Amniotic epithelial cell (primary cell): ENCODE results near the gene UNC119B.

ENCODE experiments used
- DNase-seq: peaks from one replicate; pipeline ENCODE4 v3.0.0-alpha.2; 2010; ENCODE audit warnings: low read depth

Gene UNC119B

DNA sequence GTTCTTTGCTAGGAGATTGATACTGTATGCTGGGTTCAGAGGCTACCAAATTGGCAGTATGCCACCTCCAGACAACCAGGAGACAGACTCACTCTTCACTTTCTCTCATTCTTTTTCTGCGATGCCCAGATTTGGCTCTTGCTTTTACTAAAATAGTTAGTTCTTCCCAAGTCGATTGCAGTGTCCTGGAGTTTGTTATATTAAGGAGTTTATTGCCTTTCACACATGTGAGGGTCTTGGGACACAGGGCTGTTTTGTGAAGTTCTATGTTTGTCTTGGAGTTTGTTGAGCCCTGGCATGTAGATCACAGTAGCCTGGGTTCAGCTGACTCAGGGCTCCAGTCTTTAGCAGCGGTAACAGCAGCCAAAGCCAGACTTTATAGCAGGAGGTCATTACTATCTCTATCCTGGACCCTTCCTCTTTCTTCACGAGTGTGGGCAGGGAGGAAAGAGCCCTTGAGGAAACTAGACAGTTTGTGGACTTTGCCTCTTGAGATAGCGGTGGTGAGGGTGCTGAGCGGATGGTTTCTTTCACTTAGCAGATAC lies 21.7 kb upstream of the UNC119B start:
- peak; percentile 47 for DNase-seq

DNA sequence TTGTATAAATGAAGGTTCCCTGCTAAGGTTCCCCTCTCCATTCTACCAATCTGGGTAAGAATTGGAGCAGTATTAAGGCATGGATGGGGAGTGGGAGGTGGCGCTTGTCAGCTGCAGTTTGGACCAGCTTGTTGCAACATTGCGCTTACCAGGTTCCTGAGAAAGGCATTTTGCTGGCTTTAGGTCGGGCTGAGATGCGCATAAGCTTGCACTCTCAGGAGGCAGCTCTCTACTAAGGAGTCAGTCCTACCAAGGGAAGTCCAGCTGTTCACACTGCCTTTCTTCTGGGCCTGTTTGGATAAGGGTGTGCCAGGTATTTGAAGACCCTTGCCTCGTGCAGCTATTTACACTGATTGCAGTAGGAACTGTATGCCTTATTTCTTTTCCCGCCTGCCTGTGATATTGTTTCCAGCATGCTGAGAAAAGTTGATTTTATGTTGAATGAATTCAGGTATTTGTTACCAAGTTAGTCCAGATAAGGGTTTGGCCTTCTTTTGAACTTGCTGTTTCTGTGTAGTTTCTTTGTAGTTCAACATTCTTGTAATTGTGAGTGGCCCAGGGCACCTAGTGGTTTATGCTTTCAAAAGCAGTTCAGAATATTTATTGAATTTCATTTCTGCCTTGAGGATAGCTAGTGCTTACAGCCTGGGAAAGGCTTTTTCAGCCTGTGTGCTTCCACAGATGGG lies 20.7 kb upstream of the UNC119B start:
- peak; percentile 27 for DNase-seq

DNA sequence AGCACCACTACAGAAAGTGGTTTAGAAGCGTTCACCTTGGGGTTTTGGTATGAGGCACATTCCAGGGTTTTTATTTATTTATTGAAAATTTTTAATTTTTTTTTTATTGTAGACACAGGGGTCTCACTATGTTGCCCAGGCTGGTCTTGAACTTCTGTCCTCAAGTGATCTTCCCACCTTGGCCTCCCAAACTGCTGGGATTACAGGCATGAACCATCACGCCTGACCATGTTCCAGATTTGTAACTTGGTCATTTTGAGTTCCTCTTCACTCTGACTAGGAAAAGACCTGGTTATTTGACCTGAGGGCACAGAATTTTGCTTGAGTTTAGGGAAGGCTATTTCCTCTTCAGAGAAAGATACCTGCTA lies 20.2 kb upstream of the UNC119B start:
- no peak for DNase-seq

DNA sequence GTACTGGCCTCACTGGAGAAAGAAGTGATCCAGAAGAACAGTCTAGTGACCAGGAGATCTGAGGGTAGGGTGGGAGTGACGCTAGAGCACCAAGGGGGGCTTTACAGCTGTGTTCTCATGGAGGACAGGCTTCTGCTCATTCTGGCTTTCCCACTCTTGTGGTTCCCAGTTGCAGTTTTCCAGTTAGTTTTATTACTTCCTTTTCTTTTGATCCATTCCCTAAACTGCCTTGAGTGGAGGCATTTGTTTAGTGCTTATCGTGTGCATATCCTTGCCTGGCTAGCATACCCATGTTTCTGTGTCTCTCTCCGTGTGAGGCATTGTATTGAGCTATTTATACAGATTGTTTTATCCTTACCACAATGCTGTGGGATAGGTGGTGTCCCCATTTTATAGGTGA lies 19.3 kb upstream of the UNC119B start:
- DNase-seq, result no peak

DNA sequence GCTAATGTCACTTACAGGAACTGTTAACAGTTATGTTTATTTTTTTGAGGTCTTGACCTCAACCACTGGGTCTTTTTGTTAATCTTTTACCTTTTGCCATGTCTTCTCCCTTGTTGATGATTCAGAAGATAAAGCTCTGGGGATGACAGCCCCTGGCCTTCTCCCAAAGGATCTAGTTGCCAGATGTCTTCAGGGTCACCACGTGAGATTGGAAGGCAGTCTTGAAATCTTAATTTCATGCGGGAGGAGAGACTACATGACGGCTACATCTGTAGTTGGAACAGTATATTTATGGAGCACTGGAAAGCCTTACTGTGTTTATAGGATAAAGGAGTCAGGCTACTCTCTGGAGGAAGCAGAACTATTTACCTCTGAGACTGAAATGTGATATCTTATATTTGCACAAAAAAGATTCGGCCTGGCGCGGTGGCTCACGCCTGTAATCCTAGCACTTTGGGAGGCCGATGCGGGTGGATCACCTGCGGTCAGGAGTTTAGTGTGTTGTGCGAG lies 17.7 kb upstream of the UNC119B start:
- DNase-seq, result peak; percentile 80

DNA sequence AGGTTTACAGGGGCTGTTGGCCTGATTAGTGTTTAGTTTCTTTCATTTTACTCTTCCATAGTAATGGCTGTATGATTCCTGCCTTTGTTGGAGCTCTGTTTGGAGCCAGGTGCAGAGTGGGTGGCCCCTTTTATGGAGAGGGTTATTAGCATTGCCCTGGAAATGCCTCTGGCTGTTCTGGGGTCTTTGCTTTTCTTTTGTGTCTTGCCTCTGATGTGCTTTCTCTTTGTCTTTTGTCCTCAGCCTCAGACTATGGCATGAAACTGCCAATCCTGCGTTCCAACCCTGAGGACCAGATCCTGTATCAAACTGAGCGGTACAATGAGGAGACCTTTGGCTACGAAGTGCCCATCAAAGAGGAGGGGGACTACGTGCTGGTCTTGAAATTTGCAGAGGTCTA lies 16.4 kb upstream of the UNC119B start:
- no peak for DNase-seq

DNA sequence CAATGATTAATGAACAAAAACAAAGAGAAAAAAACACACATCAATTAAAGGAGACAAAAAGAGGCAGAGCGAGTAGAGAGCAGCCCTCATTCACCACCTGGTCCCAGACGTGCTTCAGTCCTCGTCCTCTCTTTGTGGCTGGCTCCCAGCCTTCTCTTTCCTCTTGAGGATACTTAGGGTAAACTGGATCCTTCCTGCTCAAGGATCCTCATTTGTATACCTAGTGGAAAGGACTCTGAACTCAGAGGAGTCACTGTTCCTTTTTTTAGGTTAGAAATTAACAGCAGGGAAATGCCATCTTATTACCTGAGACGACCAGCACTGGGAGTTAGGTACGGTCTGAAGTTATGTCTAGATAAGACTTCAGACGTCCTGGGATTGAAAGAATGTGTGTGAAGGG lies 13.6 kb upstream of the UNC119B start:
- DNase-seq, result no peak

DNA sequence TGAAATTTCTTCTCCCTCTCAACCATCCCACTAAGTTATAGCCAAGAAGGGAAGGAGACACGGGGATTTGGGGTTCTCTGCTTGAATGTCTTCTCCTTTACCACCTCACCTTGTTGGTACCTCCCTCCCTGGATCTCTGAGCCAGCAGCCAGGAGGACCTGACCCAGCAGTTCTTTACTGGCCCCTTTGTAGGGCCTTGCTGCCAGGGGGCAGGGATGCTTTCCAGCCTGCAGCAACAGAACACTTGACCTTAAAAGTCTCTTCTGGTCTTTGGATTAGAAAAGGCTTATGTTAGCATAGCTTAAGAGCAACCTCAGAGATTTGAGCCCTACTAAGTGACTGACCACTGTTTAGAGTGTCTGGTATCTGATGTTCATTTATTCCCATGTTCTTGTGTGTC lies 12.9 kb upstream of the UNC119B start:
- DNase-seq, result no peak

DNA sequence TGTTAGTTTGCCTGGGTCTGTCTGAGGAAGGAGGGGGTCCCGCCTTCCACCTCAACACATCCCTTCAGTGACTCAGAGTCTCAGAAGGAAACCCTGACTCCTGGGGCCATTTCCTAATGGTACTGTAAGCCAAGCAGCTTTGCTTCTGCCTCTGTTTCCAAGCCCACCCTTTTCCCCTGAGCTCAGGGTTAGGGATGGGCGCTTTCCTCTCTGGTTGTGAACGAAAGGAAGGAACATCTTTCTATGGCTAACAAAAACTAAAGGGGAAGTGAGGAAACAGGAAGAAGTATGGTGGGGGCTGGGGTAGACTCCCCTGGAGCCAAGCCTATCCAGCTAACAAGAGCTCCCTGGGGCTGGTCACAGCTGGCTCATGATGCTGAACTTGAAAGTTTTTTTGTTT lies 11.6 kb upstream of the UNC119B start:
- no peak for DNase-seq

DNA sequence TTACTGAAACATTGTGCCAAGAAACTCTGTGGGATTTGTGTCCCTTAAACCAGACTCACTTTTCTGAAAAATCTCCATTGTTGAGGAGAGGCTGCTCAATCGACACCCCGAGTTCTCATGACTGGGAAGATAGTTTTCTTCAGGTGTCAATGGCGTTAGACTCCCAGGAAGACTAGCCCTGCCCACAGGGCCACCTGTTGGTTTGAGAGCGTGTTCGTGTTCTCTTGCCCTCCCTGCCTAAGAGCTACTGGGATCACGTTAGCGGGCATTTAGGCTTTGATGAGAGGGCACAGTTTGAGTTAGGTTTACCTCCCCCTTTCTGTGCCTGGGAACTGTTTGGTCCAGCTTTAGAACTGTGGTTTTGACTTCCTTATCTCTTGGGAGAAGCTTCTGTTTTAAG lies 10.7 kb upstream of the UNC119B start:
- no peak for DNase-seq

DNA sequence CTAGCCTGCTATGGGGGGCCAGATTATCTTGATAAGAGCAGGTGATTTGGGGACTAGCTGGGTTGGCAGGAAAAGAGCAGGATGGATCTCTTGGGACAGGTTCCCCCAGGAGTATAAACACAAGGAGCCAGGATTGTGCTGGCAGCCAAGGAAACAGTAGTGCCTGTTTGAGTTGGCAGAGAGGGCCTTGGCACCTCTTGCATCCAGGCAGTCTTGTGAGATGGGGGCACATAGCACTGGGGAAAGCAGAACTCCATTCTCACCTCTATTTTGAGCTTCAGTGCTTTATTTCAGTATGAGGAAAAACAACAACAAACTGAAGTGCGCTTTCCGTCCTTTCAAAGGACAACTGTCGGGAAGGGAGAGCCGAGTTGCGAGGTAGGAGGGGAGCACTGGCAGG lies 9.4 kb upstream of the UNC119B start:
- no peak for DNase-seq

DNA sequence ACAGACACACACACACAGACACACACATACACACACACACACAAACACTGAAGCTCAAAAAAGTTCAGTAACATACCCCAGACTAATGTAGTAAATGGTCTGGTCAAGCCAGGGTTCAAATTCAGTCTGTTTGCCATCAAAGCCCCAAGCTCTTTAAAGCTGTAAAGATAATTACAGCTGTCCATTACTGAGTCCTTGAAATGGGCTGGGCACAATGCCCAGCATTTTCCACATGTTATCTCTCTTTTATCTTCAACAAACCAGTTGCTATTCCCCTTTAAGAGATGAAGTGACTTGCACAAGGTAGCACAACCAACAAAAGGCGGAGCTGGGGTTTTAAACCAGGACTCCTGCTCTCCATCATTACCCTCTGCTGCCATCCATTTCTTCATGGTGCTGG lies 7.6 kb upstream of the UNC119B start:
- peak; percentile 79 for DNase-seq

DNA sequence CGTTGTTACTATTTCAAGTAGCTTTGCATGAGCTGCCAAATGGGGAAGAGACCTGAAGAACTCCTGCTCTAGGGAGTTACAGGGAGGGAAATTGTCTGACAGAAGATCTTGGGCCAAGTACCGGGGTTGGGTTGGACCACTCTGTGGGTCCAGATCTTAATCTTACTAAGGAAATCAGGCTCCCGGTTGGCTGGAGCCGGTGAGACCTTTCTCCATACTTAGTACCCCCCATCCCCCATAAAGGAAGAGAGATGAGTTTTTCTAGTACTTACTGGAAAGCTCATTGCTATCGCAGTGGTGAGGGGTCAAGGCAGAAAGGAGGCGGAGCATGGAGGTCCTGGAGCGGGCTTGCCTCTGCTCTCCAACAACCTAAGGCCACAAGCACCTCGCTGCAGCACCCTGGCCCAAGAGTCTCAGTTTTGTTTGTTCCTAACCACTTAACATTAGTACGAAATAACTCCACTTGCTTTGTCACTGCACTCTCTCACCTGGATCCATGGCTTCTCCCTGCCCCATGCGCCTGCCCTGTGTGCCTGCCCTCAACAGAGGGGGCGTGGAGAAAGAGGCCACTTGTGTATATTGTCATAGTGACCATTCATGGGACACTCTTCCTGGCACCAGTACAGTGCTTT lies 6.8 kb upstream of the UNC119B start:
- no peak for DNase-seq

DNA sequence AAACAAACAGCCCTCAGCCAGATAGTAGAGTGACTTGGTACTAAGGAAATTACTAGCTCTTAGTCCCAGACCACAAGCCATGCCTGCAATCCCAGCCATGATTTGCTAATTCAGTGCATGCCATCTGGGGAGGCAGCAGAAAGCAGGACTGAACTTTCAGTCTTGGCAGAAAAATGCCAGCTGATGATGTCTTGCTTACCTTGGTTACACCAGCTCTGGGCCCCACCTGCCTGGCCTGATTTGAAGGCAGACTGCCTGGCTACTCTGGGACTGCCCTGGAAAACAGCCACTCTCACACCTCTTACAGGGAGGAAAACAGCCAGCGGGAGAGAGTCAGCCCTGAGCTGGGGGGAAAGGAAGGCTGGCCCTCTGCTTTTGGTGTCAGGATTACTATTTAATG lies 4.6 kb upstream of the UNC119B start:
- DNase-seq, result no peak

DNA sequence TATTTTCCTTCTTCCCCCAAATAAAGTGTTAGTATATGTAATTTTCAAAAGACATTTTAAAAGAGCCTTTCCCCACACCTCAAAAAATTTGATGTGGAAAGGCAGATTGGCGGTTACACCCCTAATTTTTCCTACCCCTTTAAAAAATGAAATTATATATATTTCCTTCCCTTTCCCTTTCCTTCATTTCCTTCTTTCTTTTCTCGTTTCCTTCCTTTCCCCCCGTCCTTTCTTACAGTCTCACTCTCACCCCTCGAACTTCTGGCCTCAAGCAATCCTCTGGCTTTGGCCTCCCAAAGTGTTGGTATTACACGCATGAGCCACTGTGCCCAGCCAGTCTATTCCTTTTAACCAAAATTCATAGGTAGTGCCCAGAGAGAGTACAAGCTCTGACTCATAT lies 4.2 kb upstream of the UNC119B start:
- no peak for DNase-seq

DNA sequence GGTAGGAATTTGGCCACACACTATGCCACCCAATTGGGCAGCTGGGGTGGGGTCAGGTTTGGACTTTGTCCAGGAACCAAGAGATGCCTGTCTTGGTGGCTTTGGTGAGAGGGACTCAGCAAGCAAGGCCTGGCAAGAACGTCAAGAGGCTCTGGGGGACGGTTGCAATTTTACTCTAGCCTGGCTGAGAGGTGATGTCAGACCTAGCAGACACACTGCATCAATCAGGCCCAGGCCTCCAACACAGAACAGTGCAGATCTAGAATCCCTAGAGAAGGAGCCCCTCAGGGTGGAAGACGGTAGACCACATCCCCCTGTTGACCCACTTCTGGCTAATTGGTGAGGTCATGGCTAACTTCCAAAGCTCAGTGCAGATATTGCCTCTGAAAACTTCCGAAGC lies 1.6 kb upstream of the UNC119B start:
- DNase-seq, result no peak

DNA sequence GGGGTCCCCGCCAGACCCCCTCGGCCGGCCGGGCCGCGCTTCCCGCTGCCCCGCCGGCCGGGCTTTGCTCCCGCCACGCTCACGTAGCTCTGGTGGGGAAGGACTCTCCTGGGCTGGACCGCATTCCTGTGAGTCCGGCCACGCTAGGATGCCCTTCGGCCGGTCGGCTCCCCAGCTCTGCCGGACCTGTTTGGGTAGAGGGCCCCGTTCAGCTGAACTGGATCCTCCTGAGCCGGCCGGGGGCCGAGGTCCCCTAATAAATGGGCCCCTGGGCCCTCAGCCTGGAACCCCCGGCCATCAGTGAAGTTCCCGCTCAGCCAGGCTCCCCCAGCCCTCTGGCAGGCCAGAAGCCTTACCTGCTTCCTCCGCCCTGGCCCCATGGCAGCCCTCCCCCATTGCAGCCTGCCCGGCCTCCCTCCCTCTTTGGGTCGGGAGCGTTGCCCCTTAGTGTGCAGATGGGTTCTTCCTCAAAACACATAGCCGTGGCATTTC lies 593 bp downstream of the UNC119B start:
- DNase-seq, result no peak

DNA sequence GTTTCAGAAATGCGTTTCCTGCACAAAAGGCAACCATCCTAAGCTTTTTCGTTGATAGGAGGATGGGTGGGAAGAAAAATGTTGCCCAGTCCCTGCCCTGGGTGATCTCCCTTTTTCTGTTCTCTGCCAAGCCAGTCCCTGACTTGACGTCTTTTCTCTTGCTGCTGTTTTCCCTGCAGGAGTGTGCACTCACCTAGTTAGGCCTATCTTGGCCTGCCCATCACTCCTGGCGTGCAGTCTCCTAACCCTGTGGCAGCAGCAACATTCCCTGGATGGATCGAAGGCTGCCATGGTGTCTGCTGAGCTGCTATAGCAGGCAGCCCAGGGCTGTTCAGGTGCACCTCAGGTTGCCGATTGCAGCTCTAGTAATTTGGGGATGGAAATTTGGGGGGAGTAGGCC lies 1.2 kb downstream of the UNC119B start:
- DNase-seq, result no peak

DNA sequence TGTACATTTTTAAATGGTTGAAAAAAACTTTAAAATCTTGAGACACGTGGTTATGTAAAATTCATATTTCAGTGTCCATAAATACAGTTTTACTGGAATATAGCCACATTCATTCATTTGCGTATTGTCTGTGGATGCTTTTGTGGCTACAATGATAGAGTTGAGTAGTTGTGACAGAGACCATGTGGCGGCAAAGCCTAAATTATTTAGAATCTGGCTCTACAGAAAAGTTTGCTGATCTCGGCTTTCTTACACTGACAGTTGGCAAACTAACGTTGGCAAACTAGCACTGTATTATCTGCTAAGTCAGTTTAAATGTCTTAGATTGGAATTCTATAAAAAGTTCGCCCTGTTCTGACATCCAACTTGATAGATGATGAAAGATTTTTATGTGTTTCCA lies 2.4 kb downstream of the UNC119B start:
- DNase-seq, result no peak

DNA sequence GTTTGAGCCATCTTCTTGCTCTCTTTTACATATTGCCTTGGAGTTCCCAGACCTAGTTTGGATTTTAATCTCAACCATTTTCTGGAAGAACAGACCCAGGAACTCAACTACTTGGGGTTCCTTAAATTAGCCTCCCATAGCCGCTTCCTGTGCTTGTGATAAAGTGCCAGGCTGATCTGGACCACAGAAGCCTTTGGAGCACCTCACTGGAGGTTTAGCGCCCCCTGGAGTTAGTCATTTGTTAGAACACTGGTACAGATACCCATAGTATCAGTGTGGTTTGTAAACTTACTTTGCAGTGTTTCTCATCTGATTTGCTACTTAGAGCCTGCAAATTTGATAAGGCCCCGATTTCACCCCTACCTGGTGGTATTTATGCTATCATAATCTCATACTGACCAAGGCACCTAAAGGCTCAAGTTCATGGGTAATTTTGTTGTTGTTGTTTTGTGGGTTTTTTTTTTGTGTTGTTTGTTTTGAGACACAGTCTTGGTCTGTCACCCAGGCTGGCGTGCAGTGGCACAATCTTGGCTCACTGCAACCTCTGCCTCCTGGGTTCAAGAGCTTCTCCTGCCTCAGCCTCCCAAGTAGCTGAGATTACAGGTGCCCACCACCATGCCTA lies 3.7 kb downstream of the UNC119B start:
- peak; percentile 76 for DNase-seq

DNA sequence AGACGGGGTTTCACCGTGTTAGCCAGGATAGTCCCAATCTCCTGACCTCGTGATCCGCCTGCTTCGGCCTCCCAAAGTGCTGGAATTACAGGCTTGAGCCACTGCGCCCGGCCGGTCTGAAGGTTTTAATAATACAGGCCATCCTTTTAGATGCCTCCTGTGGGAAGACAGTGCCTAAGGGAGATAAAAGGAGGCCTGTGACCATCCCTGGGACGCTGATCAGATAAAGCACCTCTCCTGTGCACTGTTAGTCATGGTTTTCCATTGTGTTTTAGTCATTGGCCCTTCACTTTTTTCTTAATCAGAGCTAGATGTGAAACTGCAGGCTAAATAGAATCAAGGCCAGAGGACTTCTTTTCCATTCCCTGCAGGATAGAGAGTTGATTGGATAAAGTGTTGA lies 7.8 kb downstream of the UNC119B start:
- DNase-seq, result no peak

DNA sequence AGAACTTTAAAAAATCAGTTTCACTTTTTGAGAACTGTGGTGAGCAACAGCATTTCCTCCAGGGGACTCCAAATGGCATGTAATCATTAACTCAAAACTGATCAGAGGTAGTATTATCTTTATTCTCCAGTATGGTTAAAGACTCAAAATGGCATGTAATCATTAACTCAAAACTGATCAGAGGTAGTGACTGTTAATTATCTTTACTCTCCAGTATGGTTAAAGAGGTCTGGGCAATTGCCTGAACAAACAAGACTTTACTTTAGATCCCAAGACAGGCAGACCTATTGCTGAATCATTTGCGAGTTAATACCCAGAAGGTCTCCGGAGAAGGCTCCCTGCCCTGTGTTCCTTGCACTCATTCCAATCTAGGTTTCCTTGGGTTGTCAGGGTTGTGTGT lies 8.8 kb downstream of the UNC119B start:
- no peak for DNase-seq
